ENCODE data around the gene CCDC74A.
"Not testable (repeated sequence)": the region's sequence is repeated elsewhere in the genome, so short reads cannot be mapped to it uniquely, and the experiment has no call there.

Gene CCDC74A

GRCh38 chr2:131529864-131530445, 2.3 kb downstream of the CCDC74A start:
- not testable (repeated sequence) for H3K27ac ChIP-seq (ENCODE audit: insufficient read depth, low read length, poor library complexity, severe bottlenecking); H3K36me3 ChIP-seq (ENCODE audit: control insufficient read depth, insufficient read depth, low read length); H3K4me1 ChIP-seq (ENCODE audit: control insufficient read depth, insufficient read depth, low read length, poor library complexity, severe bottlenecking); H3K27me3 ChIP-seq (replicated peaks; ENCODE audit: control insufficient read depth, insufficient read depth, low read length, poor library complexity, severe bottlenecking); H3K9me3 ChIP-seq (ENCODE audit: control insufficient read depth, low read length); DNase-seq; H3K4me3 ChIP-seq (ENCODE audit: insufficient read depth, low read depth, low read length, poor library complexity, severe bottlenecking)

GRCh38 chr2:131530626-131531344, 3.1 kb downstream of the CCDC74A start:
- not testable (repeated sequence) for H3K27me3 ChIP-seq (replicated peaks; ENCODE audit: control insufficient read depth, insufficient read depth, low read length, poor library complexity, severe bottlenecking); H3K36me3 ChIP-seq (ENCODE audit: control insufficient read depth, insufficient read depth, low read length); H3K27ac ChIP-seq (ENCODE audit: insufficient read depth, low read length, poor library complexity, severe bottlenecking); DNase-seq; H3K4me1 ChIP-seq (ENCODE audit: control insufficient read depth, insufficient read depth, low read length, poor library complexity, severe bottlenecking); H3K4me3 ChIP-seq (ENCODE audit: insufficient read depth, low read depth, low read length, poor library complexity, severe bottlenecking); H3K9me3 ChIP-seq (ENCODE audit: control insufficient read depth, low read length)

- not testable (repeated sequence) for DNase-seq; H3K27me3 ChIP-seq (replicated peaks; ENCODE audit: control insufficient read depth, insufficient read depth, low read length, poor library complexity, severe bottlenecking); H3K9me3 ChIP-seq (ENCODE audit: control insufficient read depth, low read length); H3K27ac ChIP-seq (ENCODE audit: insufficient read depth, low read length, poor library complexity, severe bottlenecking); H3K4me1 ChIP-seq (ENCODE audit: control insufficient read depth, insufficient read depth, low read length, poor library complexity, severe bottlenecking); H3K36me3 ChIP-seq (ENCODE audit: control insufficient read depth, insufficient read depth, low read length); H3K4me3 ChIP-seq (ENCODE audit: insufficient read depth, low read depth, low read length, poor library complexity, severe bottlenecking)
These were observed 4.0 kb downstream of the CCDC74A start for GRCh38 chr2:131531547-131532185.

GRCh38 chr2:131532723-131533608, 5.3 kb downstream of the CCDC74A start:
- H3K27me3 ChIP-seq (replicated peaks; ENCODE audit: control insufficient read depth, insufficient read depth, low read length, poor library complexity, severe bottlenecking); H3K9me3 ChIP-seq (ENCODE audit: control insufficient read depth, low read length); DNase-seq; H3K4me1 ChIP-seq (ENCODE audit: control insufficient read depth, insufficient read depth, low read length, poor library complexity, severe bottlenecking); H3K4me3 ChIP-seq (ENCODE audit: insufficient read depth, low read depth, low read length, poor library complexity, severe bottlenecking); H3K36me3 ChIP-seq (ENCODE audit: control insufficient read depth, insufficient read depth, low read length); H3K27ac ChIP-seq (ENCODE audit: insufficient read depth, low read length, poor library complexity, severe bottlenecking): not testable (repeated sequence)

GRCh38 chr2:131533609-131534316, 6.1 kb downstream of the CCDC74A start:
- not testable (repeated sequence) for H3K9me3 ChIP-seq (ENCODE audit: control insufficient read depth, low read length); H3K27ac ChIP-seq (ENCODE audit: insufficient read depth, low read length, poor library complexity, severe bottlenecking); H3K4me1 ChIP-seq (ENCODE audit: control insufficient read depth, insufficient read depth, low read length, poor library complexity, severe bottlenecking); H3K27me3 ChIP-seq (replicated peaks; ENCODE audit: control insufficient read depth, insufficient read depth, low read length, poor library complexity, severe bottlenecking); H3K4me3 ChIP-seq (ENCODE audit: insufficient read depth, low read depth, low read length, poor library complexity, severe bottlenecking); DNase-seq; H3K36me3 ChIP-seq (ENCODE audit: control insufficient read depth, insufficient read depth, low read length)

- H3K27me3 ChIP-seq (replicated peaks; ENCODE audit: control insufficient read depth, insufficient read depth, low read length, poor library complexity, severe bottlenecking); H3K9me3 ChIP-seq (ENCODE audit: control insufficient read depth, low read length); H3K36me3 ChIP-seq (ENCODE audit: control insufficient read depth, insufficient read depth, low read length); H3K4me3 ChIP-seq (ENCODE audit: insufficient read depth, low read depth, low read length, poor library complexity, severe bottlenecking); DNase-seq; H3K27ac ChIP-seq (ENCODE audit: insufficient read depth, low read length, poor library complexity, severe bottlenecking); H3K4me1 ChIP-seq (ENCODE audit: control insufficient read depth, insufficient read depth, low read length, poor library complexity, severe bottlenecking): not testable (repeated sequence)
These were observed 6.6 kb downstream of the CCDC74A start for GRCh38 chr2:131534317-131534672.

- not testable (repeated sequence) for DNase-seq; H3K36me3 ChIP-seq (ENCODE audit: control insufficient read depth, insufficient read depth, low read length); H3K27me3 ChIP-seq (replicated peaks; ENCODE audit: control insufficient read depth, insufficient read depth, low read length, poor library complexity, severe bottlenecking); H3K4me1 ChIP-seq (ENCODE audit: control insufficient read depth, insufficient read depth, low read length, poor library complexity, severe bottlenecking); H3K4me3 ChIP-seq (ENCODE audit: insufficient read depth, low read depth, low read length, poor library complexity, severe bottlenecking); H3K9me3 ChIP-seq (ENCODE audit: control insufficient read depth, low read length); H3K27ac ChIP-seq (ENCODE audit: insufficient read depth, low read length, poor library complexity, severe bottlenecking)
These were observed 7.3 kb downstream of the CCDC74A start for GRCh38 chr2:131534965-131535364.

GRCh38 chr2:131535526-131535925, 7.8 kb downstream of the CCDC74A start:
- Histone ChIP-seq H3K36me3 (ENCODE audit: control insufficient read depth, insufficient read depth, low read length) (no peaks in the 10 kb centered on the region), H3K9me3 (ENCODE audit: control insufficient read depth, low read length) (no peaks in the 10 kb centered on the region), H3K4me3 (ENCODE audit: insufficient read depth, low read depth, low read length, poor library complexity, severe bottlenecking) (no peak overlapping the region)

GRCh38 chr2:131535951-131536826, 8.5 kb downstream of the CCDC74A start:
- H3K4me3 ChIP-seq (ENCODE audit: insufficient read depth, low read depth, low read length, poor library complexity, severe bottlenecking); H3K9me3 ChIP-seq (ENCODE audit: control insufficient read depth, low read length); H3K4me1 ChIP-seq (ENCODE audit: control insufficient read depth, insufficient read depth, low read length, poor library complexity, severe bottlenecking); H3K27me3 ChIP-seq (replicated peaks; ENCODE audit: control insufficient read depth, insufficient read depth, low read length, poor library complexity, severe bottlenecking); DNase-seq; H3K27ac ChIP-seq (ENCODE audit: insufficient read depth, low read length, poor library complexity, severe bottlenecking); H3K36me3 ChIP-seq (ENCODE audit: control insufficient read depth, insufficient read depth, low read length): not testable (repeated sequence)

More at GRCh38 chr2:131535526-131535925, 7.8 kb downstream of the CCDC74A start:
- Histone ChIP-seq H3K27me3 (replicated peaks; ENCODE audit: control insufficient read depth, insufficient read depth, low read length, poor library complexity, severe bottlenecking) (no peaks in the 10 kb centered on the region), H3K4me1 (ENCODE audit: control insufficient read depth, insufficient read depth, low read length, poor library complexity, severe bottlenecking) (no peaks in the 10 kb centered on the region), H3K27ac (ENCODE audit: insufficient read depth, low read length, poor library complexity, severe bottlenecking) (no peak overlapping the region)
- no peak for DNase-seq

Data from effector memory CD4-positive, alpha-beta T cell (primary cell).